ENCODE measurements around the gene ADCY2.

DNA sequence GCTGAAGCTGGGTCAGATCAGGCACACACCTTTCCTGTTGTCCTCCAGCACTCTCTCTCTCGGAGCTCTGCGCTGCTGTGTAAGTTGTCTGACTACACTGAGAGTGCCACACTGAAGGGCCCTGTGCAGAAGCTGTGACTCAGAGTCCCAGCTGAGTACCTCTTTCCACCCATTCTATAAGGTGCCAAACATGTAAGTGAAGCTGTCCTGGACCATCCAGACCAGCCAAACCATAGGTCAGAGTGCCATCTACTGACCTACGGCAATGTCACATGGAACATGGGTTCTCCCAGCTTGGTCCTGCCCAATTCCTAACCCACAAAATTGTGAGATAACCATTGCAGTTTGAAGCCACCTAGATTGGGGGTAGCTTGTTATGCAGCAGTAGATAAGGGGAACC is 68.2 kb downstream of the ADCY2 start:
- no peak for TF ChIP-seq POLR2A (IDR thresholded peaks at IDR 0.05)
- TF ChIP-seq, protein P1, sequence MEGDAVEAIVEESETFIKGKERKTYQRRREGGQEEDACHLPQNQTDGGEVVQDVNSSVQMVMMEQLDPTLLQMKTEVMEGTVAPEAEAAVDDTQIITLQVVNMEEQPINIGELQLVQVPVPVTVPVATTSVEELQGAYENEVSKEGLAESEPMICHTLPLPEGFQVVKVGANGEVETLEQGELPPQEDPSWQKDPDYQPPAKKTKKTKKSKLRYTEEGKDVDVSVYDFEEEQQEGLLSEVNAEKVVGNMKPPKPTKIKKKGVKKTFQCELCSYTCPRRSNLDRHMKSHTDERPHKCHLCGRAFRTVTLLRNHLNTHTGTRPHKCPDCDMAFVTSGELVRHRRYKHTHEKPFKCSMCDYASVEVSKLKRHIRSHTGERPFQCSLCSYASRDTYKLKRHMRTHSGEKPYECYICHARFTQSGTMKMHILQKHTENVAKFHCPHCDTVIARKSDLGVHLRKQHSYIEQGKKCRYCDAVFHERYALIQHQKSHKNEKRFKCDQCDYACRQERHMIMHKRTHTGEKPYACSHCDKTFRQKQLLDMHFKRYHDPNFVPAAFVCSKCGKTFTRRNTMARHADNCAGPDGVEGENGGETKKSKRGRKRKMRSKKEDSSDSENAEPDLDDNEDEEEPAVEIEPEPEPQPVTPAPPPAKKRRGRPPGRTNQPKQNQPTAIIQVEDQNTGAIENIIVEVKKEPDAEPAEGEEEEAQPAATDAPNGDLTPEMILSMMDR (IDR thresholded peaks at IDR 0.05), result no peak
